Inflammatory macrophage (primary cell): ENCODE measurements around the gene SIX2.

Source experiments
- DNase-seq, 2 donors: peaks; one replicate each; pipeline ENCODE4 v3.0.0-alpha.2; 2020 to 2022

SIX2 gene

DNA sequence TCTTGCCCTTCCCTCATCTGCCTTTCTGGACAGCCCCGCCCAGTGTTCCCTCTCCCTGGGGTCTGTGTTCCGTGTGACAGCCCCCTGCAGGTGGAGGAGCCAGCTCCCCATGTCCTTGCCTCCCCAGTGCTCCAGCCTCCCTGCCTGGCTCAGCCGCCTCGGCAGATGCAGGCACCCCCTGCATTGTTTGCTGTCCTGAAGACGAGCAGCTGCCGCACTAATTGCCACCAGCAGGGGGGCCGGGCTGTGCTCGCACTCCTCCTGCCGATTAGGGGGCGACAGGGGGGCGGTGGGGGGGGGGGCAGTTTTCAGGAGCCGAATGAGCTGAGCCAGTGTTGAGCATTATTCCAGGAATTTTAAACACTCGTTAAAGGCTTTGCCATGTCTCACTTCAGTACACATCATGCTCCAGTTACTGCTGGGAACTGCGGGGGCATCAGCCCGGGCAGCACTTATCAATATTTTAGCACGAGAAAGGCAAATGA is 44.5 kb downstream of the SIX2 start:
- DNase-seq = no peak

DNA sequence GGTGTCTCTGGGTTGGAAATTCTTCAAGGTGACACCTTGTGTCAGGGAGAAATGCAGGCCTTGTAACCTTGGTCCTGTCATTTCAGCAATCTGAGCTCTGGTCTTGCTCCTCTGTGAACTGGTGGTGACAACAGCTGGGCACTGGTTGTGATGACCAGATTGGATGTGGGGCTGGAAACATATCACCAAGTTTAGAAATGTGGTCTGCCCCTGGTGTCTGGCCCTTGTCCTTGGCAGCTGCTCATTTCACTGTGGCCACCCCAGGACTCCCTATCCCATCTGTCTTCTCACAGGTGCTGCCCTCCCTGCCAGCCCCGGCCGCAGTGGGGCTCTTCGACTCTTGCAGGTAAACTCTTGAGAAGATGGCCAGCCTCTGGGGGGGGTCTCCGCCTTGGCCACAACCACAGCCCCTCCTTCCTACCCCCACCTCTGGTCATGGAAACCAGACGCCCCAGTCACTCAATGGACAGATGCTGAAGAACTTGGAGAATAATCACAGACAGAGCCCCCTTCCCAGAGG is 47.0 kb downstream of the SIX2 start:
- DNase-seq = no peak

DNA sequence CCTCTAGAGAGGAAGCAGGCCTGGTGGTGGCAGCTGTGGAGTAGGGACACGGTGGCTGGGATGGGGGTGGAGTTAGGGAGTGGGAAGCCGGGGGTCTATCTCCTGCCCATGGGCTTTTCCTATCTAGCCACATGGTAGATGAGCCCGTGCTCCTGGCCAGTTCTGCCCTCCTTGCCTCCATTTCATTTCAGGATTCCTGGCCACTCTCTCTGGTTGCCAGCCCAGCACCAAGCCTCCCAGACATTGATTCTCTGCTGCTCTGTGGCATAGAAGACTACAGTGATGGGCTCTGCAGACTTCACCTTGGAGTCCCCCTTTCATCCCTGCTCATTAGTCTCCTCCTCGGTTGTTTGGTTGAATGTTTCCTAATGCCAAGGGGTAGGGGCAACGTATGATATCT is 48.4 kb downstream of the SIX2 start:
- no peak for DNase-seq

DNA sequence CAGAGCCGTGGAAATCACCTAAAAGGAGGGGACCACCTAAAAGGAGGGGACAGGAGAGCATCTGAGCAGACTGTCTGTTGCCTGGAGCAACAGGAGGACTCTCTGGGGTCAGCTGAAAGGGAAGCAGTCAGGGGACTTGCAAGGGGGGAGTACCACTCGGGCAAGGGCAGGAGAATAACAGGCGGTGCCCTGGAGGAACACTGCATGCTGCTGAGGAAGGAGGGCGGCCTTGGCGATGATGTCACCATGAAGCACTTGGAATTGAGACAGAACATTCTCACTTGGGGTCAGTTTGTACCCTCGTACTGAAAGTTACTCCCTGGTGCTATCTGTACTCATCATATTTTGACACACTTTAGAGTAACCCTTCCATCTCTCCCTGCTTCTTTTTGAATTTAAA is 49.4 kb downstream of the SIX2 start:
- DNase-seq = no peak

DNA sequence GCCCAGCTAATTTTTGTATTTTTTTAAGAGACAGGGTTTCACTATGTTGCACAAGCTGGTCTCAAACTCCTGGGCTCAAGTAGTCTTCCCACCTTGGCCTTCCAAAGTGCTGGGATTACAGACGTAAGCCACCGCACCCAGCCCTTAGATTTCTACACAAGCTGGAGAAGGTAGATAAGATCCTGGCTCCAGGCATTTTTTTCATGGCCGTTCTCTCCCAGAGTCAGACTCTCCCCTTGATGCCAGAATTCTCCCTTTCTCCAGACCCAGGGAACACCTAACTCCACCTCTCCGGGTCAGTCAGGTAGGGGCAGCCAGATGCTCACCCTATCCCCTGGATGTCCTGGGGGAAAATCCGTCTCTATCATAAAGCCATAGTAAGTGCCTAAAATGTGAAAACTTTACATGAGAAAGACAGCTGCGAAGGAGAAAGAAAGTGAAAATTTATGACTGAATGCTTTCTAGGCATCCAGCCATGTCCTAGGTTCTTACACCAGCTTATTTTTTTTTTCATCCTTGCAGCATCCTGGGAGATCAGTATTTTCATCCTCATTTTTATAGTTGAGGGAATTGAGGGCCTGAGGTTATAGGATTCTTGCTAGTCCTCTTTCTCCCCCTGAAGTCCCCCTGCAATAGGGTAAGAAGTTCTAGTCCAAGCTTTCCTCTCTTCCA is 51.5 kb downstream of the SIX2 start:
- no peak for DNase-seq

DNA sequence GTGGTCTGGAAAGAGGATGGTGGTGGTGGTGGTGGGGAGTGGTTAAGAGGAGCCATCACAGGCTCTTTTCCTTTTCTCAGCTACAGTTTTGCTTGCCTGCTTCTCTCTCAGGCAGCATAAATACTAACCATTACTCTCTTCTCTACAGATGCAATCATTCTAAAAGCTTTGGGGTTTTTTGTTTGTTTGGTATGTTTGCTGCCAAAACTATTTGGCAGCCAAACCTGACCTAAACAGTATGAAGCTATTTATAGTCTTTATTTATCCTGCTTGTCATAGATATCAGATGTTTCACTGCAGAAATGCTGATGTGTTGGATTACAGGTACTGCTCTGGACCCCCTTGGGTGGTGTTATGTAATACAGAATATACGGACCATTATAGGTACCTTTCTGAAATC is 52.4 kb downstream of the SIX2 start:
- no peak for DNase-seq

DNA sequence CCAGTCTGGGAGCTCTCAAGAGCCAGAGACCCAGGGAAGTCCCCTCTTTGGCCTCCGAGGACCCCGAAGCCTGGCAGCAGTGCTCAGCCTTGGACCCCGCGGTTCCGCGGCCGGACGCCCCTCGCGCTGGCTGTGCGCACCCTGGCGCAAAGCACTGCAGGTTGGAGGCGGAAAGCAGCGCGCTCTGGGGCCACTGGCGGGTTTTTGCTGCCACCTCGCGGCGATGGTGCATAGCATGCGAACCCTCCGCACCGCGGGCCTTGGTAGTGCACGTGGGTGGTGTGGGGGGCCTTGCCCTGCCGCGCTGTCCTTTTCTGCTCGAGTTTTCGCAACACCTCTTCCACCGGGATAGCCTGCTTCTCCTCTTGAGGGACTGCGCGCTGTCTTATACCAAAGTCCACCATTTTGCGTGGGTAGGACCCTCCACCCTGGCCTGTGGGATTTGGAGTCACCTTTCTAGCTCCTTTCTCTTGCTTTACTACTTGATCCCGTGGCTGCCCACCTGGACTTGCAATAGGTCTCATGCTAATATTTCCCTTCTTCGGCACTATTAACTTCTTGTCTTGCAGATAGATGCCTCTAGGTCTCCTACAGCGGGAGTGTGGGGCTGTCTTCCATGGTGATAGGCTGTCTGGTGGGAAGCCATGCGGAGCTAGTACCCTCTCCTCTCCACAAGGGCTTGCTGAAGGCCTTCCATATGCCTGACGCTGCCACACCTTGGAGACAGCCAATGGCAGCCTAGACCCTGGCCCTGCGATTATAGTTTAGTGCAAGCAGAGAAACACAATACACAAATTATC is 53.5 kb downstream of the SIX2 start:
- DNase-seq = peak; percentile 61 to 75
